ENCODE measurements around the gene UBALD1. TPM values are rescaled to one million over a fixed set of nuclear protein-coding genes. Genes with fewer than 3 reads are reported as not detected.

UBALD1 gene
- total RNA-seq, 1 experiment from 2014 or later = 15.6 TPM

DNA sequence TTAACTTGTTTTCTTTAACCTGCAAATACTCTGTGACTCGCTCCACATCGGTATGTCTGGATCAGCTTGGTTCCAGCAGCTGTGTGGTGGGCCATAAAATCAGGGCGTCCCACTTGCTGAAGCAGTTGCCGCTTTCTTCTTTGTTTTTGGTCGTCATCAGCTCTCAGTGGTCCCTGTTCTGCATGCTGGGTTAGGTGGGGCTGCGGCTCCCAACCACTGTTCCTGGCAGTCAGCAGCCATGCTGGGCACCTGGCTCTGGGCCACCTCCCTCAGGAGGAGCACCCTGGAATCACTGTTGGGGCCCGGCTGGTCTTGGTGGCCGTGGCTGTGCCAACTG is 32.9 kb upstream of the UBALD1 start:
- DNase-seq (ENCODE audit: low spot score) = no peak
- in situ Hi-C loops (cut with HindIII; ENCODE audit: low sequenced_read_pairs) = no loop called here

DNA sequence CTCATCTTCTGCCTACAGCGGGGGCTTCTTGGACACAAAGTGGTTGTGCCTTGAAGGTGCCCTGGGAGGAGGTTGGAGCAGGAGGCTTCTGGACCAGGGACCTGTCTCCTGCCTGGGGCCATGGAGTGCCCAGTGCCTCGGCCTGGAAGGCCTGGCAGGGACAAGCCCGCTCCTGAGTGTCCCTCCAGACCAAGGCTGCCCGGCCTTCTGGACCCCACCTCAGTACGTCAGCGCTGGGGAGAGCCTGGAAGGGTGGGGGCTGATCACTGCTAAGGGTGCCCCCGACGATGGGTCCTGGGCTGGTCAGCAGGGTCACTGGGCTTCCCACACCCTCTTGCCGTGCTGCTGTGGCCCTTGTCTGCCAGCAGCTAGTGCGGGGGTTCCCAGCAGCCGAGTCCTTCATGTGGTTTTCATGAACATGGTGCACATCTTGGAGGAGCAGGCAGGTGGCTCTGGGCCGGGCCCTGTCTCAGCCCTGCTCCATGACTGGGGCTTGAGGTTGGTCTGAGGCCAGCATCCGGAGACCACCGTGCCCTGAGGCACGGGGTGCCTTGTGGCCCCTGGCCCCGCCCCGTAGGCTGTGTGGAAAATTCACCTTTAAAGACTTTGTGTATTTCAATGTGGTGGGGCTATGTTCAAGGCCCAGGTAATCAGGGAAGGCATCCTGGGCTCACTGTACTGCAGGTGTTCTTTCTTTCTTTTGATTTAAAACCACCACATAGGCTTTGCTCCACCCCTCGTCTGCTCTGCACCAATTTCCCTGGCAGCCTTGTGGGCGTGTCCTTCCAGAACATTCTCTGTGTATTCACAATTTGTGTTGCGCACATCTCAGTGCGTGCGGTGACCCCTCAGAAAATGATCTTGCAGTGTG is 32.3 kb upstream of the UBALD1 start:
- in situ Hi-C loops (cut with HindIII; ENCODE audit: low sequenced_read_pairs) = no loop called here
- no peak for DNase-seq (ENCODE audit: low spot score)

DNA sequence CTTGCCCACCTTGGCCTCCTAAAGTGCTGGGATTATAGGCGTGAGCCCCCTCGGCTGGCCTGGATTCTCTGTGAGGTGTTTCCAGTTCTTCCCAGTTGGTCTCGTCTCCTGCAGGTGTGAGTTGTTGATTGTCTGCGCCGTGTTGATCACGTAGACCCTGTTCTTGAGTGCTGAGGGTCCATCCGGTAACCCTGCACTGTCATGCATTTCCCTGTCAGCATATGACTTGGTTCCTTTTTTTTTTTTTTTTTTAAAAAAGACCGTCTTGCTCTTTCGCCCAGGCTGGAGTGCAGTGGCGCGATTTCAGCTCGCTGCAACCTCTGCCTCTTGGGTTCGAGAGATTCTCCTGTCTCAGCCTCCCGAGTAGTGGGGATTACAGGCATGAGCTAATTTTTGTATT is 27.2 kb upstream of the UBALD1 start:
- no peak for DNase-seq (ENCODE audit: low spot score)
- in situ Hi-C loops (cut with HindIII; ENCODE audit: low sequenced_read_pairs) = no loop called here

DNA sequence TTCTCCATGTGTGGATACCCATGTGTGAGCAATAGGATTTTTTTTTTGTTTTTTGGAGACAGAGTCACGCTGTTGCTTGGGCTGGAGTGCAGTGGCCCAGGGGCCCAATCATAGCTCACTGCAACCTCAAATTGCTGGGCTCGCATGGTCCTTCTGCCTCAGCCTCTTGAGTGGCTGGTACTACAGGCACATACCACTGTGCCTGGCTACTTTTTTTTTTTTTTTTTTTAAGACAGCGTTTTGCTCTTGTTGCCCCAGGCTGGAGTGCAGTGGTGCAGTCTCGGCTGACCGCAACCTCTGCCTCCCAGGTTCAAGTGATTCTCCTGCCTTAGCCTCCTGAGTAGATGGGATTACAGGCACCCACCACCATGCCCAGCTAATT is 26.6 kb upstream of the UBALD1 start:
- DNase-seq (ENCODE audit: low spot score) = no peak
- in situ Hi-C loops (cut with HindIII; ENCODE audit: low sequenced_read_pairs) = no loop called here

DNA sequence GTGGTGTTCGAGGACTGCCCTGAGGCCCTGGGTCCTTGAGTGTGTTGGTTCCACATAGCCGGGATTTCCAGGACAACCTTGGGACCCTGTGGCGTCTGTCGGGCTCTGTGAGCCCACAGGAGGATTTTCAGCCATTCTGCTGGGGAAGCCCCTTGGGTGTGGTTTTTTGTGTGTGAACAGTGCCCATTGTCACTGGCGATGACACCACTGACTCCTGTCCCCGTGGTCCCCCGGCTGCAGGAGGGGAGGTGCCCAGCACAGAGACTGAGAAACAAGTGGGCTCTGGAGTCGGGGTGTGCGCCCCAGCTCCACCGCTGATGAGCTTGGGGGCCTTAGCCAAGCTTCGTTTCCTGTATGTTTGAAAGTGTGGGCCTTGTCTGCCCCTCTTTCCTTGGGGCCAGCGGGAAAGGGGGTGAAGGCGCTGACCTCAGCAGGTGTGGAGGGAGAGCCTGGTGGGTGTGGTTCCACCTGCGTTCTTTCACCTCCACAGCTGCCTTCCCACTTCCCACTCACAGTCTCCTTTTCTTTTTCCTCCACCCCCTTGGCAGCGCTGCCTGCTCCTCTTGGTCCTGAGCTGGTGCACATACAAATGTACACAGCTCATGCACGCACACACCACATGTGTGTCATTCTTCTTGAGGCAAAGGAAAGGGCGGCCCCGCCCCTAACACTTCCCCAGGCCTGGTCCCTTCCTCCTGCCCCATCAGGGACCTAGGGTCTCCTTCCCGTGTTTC is 26.1 kb upstream of the UBALD1 start:
- in situ Hi-C loops (cut with HindIII; ENCODE audit: low sequenced_read_pairs) = no loop called here
- DNase-seq (ENCODE audit: low spot score) = no peak

DNA sequence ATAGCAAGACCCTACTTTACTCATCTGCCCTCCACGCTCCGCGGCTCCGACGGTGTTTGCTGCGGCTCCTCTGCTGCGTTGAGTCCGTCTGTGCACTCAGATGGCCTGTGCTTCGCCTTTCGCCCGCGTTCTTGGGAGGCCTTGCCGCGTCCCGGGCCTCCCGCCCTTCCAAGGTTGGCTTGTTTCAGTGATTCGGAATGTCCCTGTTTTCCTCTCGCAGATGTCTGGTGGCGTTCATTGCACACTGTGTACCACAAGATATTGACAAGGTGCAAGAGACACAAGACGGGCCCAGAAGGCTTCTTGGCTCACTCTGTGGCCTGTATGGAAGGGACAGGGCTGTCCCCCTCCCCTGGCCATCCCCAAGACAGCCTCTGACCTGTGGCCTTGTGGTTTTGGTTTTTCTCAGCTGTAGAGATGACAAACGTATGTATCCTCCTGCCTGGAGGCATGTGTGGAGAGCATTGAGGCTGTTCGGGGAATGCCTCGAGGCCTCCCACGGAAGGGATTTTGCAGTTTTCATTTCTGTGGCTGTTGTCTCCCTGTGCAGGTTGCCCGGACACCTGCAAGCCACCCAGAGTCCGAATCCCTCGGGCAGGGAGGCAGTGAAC is 25.3 kb upstream of the UBALD1 start:
- in situ Hi-C loops (cut with HindIII; ENCODE audit: low sequenced_read_pairs) = no loop called here
- no peak for DNase-seq (ENCODE audit: low spot score)

DNA sequence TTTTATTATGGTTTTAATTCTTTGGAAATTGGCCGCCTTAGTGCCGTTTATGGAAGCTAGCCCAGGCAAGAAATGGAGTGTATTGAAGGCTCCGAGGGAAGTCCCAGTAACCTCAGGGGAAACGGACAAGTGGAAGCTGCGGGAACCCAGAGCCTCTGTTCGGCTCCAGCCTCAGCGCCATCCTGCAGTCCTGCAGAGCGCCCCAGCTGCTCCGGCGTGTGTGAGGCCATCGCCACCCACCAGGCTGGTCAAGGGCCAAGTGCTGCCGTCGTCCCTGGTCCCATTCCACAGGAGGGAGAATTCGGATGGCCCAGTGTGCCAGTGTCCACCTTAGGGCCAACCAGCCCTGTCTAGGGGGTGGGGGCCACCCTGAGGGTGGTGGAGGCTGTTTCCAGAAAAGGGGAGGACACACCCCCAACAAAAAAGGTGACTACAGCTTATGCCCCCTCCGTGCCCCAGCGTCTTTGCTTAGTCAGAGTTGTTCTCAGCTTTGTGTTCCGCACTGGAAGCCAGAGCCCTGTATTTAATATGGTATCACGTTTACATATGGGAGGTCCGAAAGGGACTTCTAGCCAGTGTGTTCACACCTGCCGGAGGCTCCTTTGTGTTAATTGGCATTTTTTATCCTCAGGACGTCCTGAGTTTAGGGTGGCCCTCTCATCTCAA is 22.9 kb upstream of the UBALD1 start:
- in situ Hi-C loops (cut with HindIII; ENCODE audit: low sequenced_read_pairs) = no loop called here
- DNase-seq (ENCODE audit: low spot score) = peak; percentile 47

DNA sequence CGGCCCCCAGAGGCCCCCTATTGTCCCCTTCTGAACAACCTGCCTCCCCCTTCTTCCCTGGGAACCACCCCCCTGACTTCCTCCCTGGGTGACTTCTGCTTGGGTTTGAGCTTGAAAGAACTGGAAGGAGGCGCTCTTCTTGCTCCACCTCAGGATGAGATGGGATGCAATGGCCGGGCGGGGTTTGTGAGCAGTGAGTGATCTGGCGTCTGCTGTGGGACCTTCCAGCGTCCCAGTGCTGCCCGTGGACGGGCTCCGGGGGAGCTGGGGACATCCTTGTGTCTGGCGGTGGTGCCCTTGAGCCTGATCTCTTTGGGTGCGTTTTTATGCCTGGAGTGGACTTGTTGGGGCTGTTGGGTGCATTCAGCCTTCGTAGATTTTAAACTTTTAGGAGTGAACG is 21.5 kb upstream of the UBALD1 start:
- in situ Hi-C loops (cut with HindIII; ENCODE audit: low sequenced_read_pairs) = no loop called here
- DNase-seq (ENCODE audit: low spot score) = no peak

DNA sequence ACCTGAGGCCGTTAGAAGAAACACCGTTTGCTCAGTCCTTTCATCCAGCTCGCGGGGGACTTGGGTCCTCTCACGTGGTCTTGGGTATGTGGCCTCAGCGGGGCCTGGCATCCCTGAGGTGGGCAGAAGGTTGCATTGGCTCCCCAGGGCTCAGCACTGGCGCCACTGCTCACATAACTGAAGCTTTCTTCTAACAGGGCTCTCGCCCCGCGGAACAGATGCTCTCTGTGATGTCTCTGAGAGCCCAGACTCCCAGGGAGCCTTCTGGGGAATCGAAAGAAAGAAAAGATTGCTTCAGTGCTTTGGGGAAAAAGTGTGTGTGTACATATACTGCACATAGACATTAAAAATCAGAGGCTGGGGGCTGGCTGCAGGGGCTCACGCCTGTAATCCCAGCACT is 20.1 kb upstream of the UBALD1 start:
- in situ Hi-C loops (cut with HindIII; ENCODE audit: low sequenced_read_pairs) = no loop called here
- no peak for DNase-seq (ENCODE audit: low spot score)

DNA sequence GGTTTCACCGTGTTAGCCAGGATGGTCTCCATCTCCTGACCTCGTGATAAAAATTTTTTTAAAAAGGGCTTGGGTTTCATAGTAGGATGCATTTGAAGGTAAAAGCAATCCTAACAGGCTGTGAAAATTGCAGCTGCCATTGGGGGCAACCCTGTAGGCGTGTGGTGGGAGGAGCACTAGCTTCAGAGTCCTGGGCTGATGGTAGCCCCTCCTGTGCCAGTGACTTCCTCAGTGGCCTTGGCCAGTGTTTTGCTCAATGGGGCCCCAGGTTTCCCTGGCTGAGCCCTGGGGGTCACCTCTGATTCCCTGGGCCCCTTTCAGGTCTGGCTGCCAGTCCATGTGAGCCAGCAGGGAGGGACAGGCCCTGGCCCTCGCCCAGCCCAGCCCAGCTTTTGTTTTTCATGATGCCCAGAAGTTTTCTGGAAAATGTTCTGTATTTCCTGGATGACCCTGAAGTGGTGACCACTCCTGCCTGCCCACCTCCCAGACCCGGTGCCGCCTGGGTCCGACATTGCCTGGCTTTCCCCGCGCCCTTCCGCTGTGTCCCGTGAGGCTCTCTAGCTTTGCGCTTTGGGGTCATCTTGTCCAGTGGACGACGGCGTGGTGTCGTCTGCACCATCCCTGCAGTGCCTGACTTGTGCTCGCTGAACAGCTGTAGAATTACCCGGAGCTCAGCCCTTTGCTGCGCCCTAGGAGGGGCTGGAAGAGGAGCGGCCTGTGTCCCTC is 19.4 kb upstream of the UBALD1 start:
- in situ Hi-C loops (cut with HindIII; ENCODE audit: low sequenced_read_pairs) = no loop called here
- DNase-seq (ENCODE audit: low spot score) = no peak

DNA sequence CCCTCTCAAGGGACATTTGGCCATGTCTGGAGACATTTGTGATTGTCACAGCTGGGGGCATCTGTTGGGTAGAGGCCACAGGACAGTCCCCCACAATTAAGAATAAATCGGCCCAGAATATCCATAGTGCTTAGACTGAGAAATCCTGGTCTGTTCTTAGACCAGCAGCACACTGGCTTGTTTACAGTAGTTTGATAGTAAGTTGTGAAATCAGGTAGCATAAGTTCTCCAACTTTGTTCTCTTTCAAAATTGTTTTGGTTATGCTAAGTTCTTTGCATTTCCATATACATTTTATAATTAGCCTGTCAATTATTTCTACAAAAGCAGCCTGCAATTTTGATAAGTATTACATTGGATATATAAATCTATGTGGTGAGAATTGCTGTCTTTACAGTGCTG is 16.8 kb upstream of the UBALD1 start:
- in situ Hi-C loops (cut with HindIII; ENCODE audit: low sequenced_read_pairs) = no loop called here
- DNase-seq (ENCODE audit: low spot score) = no peak

DNA sequence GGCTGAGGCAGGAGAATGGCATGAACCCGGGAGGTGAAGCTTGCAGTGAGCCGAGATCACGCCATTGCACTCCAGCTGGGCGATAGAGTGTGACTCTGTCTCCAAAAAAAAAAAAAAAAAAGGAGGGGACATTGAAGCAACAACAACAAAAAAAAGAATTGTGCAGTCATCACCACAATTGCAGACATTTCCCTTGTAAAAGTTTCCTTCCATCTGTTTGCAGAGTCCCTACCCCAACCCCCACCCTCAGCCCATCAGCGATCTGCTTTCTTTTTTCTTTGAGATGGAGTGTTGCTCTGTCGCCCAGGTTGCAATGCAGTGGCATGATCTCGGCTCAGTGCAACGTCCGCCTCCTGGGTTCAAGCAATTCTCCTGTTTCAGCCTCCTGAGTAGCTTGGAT is 13.6 kb upstream of the UBALD1 start:
- in situ Hi-C loops (cut with HindIII; ENCODE audit: low sequenced_read_pairs) = no loop called here
- DNase-seq (ENCODE audit: low spot score) = no peak

DNA sequence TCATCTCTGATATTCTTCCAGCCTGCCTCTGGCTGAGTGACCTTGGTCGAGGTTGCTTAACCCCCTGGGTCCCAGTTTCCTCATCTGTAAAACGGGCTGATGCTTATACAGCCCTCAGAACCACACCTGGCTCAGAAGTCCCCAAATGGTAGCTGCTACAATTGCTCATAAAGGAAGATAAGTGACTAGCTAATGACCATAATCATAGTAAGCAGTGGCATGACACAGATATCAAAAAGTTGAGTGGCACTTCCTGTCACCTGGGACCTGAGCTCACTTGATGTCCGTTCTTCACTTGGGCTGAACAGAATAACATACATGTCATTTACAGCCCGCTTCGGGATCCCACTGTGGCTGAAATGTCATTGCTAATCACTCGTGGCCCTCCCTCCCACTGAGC is 11.7 kb upstream of the UBALD1 start:
- in situ Hi-C loops (cut with HindIII; ENCODE audit: low sequenced_read_pairs) = no loop called here
- DNase-seq (ENCODE audit: low spot score) = no peak

DNA sequence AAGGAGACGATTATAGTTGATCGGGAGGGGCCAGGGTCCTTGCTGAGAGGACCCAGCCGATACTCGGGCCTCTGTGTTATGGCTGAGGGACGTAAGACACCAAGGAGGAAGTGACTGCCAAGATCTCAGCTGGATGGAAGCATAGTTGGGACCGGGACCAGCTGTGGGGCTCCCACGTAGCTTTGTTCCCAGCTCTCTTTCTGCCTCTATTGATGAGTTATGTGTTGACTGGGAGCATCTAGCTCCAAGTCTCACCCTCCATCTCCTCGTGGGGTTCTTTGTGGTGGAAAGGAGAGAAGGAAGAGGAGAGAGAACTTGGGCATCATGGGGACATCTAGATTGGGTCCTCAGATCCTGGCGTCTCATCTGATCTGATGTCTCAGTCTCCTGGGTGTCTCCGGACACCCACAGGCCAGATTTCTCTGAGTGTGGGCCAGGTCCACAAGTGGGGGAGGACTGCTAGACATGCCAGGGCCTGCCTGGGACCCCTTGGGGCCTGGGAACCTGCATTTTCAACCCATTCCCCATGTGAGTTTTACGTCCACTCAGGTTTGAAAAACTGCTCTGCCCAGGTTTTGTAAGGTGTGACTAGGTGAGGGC is 11.0 kb upstream of the UBALD1 start:
- in situ Hi-C loops (cut with HindIII; ENCODE audit: low sequenced_read_pairs) = no loop called here

DNA sequence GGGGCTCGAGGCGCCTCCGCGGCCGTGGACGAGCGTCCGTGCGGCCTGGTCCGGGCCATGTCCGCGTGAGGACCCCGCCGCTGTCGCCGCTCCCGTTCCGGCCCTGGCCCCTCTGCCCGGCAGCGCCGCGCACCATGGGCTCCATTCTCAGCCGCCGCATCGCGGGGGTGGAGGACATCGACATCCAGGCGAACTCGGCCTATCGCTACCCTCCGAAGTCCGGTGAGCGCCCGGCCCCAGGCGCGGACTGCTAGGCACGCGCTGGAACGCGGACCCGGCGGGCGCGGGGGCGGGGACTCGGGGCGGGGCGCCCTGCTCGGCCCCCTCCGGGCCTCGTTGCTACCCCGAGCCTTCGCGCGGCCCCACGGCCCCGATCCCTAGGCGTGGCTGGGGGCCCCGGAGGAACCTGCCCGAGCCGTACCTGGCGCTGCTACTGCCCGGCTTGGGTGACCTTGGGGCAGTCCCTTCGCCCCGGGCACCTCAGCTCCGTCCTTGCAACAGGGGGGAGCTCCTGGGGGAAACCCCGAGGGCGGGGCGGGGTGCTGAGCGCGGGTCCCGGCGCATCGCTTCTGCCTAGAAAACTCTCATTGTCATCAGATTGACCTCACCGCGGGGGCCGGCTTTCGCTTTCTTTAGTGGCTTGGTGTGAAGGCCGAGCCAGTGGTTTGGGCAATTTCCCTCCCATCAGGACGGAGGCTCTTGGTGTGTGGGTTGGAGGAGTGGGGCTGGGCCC is 10.3 kb upstream of the UBALD1 start:
- no peak for DNase-seq (ENCODE audit: low spot score)
- in situ Hi-C loops (cut with HindIII; ENCODE audit: low sequenced_read_pairs) = no loop called here

More for the DNA sequence above, 11.0 kb upstream of the UBALD1 start:
- DNase-seq (ENCODE audit: low spot score) = no peak

DNA sequence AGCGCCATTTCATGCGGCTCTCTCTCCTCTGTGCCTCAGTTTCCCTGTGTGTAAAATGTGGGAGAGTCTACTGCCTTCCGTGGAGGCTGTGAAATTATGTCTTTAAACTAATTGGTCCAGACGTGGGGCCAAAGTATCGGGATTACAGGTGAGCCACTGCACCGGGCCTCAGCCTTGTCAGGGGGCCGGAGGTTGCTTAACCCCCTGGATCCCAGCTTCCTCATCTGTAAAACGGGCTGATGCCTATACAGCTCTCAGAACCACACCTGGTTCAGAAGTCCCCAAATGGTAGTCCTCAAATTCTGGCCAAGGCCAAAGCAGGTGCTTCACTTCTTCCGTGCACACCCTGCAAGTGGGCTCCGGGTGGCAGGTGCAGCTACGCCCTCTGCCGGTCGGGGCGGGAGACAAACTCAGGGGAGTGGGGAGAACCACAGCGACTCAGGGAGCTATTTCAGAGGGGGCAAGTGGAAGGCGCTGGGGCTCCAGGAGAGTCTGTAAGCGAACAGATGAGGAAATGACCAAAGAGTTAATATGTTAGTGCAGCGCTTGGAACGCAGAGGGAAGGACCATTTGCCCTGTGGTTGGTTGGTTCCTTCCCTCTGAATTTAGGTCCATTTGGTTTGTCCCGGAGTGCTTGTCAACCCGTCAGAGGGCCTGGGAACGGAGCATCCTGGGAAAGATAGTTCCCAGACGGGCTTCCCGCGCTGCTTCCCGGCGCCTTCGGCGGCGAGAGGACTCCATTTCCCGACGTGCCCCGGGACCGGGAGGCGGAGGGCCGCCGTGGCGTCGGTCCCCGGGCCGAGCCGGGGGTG is 9.5 kb upstream of the UBALD1 start, which contains the start of gene MGRN1:
Gene MGRN1 (plus strand): TSS at position 812 of the 812 bp plus-strand sequence. CDS start 135 bp downstream, outside the sequence.
- DNase-seq (ENCODE audit: low spot score) = peak; percentile 98
- in situ Hi-C loops (cut with HindIII; ENCODE audit: low sequenced_read_pairs) = no loop called here

DNA sequence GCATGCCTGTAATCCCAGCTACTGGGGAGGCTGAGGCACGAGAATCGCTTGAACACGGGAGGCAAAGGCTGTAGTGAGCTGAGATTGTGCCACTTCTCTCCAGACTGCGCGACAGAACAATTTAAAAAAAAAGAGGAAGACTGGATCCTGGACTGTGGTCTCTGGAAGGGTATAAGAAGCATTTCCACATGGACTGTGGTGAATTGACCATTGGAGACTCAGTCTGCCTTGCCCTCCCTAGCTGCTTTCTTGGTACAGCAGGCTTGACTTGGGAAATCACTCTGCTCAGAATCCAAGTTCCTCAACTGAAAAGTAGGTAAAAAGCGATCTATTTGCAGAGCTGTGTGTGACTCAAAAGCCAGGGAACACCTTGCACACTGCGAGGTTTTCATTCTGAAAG is 8.9 kb upstream of the UBALD1 start:
- DNase-seq (ENCODE audit: low spot score) = no peak
- in situ Hi-C loops (cut with HindIII; ENCODE audit: low sequenced_read_pairs) = no loop called here
